CD4-positive, alpha-beta T cell treated with Interleukin-17A for 1 hour (primary cell): ENCODE data around the gene GUCY2F.

ENCODE experiments used
- DNase-seq: peaks from one replicate; pipeline ENCODE4 v3.0.0-alpha.2; 2020

GUCY2F gene

DNA sequence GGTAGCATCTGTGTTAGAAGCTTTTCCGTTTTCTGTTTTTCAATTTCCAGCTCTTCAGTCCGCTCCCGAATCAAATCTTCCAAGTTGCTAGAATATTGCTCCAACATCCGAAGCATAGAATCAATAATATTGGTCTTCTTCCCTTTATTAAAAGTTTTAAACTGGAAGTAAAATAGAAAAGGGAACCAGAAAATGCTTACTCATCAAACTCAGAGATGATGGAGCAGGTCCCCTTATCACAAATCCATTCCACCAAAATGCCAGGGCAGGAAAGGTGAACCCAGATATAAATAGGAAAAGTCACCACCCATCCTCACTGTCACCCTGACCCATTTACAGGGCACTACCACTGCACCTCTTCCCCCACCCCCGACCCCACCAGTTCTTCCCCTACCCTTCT is 89.0 kb downstream of the GUCY2F start:
- no peak for DNase-seq

DNA sequence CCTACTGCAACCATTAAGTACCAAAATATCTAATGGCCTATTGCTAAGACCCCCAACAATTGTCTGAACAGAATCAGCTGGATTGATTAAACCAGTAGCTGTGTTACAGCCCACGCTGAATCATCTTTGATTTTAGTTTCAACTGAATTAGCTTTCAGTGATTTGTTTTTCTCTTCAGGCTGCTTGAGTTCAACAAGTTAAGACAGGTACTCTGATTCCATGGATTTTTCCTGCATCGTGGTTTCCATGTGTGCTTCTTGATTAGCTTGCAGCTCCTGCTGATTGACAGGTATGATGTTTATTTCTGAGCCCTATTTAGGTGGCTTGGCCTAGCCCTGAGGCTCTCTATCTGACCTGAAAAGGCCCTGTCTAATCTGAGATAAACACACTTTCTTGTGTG is 91.3 kb downstream of the GUCY2F start:
- no peak for DNase-seq

DNA sequence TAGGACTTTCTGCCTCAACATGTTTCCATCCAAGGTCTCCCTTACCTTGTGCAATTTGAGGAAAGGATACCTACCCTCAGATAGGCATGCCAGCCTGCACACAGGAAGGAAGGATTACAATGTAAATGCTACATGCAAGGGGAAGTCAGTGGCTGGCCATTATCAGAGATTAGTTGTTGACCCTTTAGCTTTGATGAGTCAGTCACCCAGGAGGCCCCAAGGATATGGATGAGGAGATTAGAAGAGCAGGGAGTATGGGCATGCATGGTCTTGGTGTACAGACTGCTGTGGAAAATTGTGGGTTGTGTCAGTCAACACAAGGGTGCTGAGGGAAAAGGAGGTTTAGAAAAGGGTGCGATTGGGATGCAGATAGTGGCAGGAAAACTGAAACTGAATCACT is 92.0 kb downstream of the GUCY2F start:
- DNase-seq, result no peak

DNA sequence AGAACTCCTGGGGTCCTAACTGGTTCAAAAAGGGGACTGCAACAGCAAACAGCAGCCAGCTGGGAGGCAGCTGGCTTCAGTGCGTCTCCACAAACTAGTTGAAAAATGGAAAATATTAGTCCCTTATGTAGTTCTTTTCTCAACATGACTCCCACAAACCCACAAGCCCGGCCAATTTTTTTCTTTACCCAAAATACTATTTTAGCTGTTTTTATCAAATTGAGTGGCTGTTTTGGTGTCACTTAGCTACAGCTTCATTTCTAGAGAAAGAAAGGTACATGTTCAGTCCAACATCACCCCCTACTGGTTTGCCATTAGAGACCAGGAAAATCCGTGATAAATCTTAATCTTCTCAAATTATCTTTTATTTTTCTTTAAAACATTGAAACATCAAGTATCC is 97.2 kb downstream of the GUCY2F start:
- no peak for DNase-seq

DNA sequence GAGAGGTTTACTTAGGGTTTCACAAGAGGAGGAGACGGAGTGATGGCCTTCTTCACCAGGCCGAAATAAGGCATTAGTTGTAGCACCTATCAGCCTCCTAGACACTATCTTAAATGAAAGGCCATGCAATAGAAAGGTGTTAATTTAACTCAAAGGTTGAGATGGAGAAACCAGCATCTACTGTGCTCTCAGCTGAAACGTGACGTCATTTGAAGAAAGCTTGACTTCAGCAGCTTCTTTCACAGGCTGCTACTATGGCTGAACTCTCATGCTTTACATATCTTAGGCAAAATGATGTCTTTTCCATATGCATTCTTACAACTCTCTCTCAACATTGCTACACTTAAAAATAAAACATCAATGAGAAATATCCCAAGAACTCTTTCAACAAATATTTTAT is 99.6 kb downstream of the GUCY2F start:
- no peak for DNase-seq

DNA sequence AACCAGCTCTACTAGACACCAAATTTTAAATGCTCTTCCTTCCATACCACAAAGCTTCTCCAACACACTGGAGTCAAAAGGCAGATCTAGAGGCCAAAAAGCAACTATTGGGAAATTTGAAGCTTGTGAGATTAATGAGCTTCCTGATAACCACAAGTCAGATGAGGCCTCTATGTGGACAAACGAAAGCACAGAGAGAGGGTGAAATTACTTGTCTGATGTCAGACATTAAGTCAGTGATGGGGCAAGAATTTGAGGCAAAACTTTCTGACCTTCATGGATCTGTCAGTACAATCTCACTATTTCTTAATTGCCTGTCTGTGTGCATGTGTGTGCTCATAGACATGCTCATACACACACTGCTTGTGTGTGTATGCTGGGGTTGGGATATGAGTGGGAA is 103.6 kb downstream of the GUCY2F start:
- no peak for DNase-seq

DNA sequence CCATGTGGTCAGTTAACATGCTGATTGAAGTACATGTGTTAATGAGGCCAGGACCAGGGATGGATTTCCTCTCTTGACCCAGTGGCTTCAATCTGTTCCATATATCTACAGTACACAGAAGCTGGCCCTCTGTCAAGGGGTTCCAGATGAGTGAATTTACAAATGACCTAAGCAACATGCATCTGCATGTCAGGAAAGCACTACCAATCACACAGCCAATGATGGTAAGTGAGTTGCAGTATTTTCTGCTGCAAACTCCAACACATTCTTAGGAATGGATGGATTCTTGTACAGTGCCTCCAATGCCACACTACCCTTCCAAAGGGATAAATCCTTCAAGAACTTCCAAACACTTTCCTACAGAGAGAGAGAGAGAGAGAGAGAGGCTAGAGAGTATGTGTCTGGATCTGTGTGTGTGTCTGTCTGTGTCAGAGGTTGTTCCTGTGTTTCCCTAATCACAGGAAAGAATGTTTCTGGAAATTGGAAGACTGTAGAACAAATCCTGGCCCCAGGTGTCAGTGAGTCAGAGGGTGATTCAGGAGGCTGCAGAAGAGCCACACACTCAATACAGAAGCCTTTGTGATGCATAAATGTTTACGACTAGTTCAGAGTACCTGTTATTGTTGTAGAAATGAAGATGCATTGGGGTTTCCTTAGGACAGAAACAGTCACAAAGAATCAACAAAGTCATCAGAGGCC is 107.5 kb downstream of the GUCY2F start:
- DNase-seq, result no peak

DNA sequence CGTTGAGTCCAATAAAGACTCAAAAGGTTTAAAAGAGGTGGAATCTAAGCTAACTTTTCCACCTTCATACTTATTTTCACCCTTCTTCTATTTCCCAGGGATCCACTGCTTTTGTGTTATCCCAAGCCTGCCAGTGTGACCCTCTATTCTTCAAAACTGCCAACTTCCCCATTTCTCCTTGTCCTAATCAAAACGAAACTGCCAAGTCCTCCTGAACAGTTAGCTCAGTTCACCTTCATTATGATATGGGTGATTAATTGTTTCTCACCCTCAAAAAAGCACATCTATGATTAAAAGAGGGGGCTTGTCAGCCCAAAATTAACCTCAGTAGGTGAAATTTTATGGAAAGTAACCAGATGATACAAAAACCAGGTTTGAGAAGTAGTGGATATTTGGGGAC is 108.4 kb downstream of the GUCY2F start:
- DNase-seq, result no peak

DNA sequence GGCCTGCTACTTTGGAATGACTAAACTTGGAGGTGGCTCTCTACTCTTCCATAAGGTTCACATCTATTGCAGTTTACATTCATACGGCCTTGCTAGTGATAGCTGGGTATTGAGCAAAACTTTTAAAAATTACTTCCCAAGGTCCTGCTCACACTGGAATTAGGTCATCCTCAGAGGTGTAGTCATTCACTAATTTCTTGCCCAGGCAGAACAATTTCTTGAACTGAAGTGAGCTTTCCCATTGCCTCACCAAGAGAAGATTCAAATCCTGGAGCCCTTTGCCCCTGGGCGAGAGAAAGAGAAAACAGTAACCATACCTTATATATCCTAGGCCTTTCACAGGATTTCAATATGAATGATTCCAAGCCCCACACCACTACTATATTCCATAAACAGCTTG is 109.2 kb downstream of the GUCY2F start:
- DNase-seq, result no peak

DNA sequence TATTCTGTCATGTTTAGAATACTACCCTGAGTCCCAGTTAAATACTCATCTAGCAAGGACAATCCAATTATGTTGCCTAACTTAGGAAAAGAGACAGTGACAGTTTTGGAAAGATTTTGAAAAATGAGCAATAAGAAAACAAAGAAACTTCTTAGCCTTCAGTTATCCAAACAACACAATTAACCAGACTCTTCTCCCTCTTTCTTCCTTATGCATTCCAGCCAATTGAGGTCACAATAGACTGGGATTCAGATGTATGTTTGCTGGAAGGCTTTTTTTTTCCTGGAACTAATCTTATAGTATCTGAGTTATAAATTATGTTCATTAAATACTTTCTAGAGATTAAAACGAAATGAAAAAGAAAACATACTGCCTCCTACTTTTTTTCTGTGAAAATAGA is 109.6 kb downstream of the GUCY2F start:
- no peak for DNase-seq

DNA sequence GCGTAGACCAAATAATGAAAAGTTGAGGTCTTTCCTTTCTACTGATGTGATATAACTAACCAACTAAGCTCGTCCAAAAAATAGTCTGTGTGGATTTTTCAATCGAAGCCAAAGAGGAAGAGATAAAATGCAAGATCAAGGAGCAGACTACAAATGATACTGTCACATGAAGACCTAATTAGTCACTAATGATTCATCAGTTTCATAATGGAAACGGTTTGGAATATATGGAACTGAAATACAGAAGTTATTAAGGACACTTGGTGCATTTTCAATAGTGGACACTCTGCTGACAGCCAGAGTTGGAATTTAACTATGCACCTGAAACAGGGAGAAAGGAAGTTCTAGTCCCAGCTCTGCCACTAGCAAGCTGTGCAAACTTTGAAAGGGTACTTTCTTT is 119.8 kb downstream of the GUCY2F start:
- DNase-seq, result no peak

DNA sequence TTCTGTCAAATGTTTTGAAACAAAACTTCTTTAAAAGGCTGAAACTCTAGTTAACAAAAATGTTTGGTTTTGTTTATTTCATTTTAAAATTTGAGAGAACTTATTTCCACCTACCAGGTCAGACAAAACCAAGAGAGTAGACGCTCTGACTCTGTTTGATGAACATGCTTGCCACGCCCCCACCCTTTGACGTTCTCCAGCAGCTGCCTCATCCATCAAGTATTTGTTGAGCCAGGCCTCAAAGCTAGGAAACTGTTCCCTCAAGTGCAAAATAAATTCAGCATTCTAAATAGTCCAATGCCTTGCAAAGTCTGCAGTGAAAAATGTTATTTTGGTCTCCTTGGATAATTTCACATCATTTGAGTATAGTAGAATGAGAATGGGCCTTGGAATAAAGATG is 121.6 kb downstream of the GUCY2F start:
- DNase-seq, result no peak

DNA sequence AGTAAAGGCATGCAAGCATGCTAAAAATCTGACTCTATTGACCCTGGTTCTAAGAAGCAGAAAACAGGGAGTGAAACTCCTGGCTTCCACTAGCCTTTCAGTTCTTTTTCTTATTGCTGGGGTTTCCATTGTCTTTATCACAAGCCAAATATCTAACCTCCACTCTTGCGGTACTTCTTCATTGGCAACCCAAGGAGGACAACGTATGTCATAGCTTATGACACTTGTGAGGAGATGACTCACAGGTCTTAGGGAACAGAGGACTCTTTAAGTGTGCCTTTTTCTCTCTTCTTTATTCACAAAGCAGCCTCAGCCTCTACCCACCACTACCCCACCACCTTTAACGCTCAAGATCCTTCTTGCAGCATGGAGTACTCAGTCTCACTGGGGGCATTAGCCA is 124.2 kb downstream of the GUCY2F start:
- DNase-seq, result no peak

DNA sequence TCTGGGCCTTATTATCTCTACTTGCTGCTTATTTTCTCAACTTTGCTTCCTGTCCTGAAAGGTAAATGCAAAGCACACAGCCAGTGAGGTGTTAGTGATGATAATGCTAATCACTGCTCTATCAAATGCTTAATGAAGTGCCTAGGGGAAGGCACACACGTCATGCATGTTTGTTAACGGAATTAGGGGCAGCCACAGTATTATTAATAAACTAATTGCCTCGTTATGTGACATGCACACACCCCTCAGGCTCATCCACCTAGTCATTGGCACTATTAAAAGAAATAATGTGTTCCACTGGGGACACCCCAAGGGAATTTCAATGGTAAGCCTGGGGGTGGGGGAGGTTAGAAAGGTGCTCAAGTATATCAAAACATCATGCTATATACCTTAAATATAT is 125.2 kb downstream of the GUCY2F start:
- no peak for DNase-seq

DNA sequence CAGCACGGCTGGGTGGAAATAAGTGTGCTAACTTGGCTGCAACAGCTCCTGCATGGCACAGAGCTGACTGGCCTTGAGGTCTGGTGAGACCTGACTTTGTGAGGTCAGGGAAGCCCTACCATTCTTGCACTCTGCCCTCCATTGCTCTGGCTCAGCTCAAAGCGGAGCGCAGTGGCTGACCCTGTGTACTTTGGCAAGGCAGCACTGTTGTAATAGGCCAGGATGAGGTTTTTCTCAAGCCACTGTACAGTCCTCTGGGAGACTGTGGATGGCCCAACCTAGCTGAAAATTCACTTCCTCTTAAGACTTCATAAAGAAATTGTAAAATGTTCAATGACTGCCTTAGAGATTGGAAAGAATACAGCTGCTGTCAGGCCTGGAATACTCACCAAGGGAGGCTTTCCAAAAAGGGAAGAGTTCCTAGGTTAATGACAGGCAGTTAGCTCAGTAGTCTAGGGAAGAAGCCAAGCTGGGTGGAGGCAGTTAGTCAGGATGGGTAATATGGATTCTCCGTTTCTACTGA is 129.8 kb downstream of the GUCY2F start:
- DNase-seq, result no peak

DNA sequence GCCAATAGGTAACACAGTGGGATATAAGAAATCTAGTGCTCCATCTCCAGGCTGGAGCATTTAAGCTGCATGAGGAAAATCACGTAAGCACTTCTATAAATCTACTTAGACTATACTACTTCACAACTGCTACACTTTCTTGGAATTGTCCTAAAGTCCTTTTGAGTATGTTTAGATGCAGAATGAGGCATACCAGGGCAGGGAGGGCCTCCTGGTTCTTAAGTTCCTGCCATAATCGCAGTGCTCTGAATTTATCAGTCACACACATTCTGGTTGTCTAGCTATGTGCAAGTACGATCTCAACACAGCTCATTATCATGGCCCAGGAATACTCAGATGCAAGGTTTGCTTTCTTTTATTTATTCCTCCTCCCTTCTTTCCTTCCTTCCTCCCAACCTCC is 130.3 kb downstream of the GUCY2F start:
- no peak for DNase-seq

DNA sequence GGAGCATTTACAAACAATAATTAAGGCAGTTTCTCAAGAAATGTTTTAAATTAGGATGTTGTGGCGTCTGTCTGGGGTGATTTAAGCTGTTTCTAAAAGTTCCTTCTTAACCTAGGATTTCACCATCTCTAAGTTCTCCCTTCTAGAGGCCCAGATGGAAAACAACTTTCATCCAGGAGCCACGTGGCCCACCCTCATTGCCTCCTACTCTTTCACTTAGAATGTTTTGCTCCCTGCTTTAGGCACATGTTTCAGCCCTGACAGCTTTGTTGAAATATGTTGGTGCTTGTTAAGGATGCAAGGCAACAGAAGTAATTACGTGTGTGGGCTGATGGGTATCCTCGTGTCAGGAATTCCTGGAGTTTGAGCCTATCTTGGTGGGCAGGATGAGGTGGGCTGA is 131.3 kb downstream of the GUCY2F start:
- DNase-seq, result no peak

DNA sequence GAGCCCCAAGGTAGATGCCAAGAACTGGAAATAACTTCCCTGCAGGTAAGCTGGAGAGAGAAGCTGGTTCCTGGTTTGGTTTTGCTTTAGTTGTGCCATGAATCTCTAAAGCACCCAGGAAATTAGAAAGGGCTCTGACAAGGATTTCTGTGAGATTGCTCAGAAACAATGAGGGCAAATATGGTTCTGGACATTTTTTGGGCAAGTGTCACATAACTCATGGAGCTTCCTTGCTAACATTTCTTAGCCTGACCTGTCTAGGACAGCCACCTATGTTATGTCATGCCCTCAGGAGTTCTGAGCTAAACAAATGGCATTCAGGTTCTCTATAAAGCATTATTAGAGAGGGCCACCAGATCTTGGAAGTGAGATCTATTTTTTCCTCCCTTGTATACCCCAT is 131.8 kb downstream of the GUCY2F start:
- no peak for DNase-seq

DNA sequence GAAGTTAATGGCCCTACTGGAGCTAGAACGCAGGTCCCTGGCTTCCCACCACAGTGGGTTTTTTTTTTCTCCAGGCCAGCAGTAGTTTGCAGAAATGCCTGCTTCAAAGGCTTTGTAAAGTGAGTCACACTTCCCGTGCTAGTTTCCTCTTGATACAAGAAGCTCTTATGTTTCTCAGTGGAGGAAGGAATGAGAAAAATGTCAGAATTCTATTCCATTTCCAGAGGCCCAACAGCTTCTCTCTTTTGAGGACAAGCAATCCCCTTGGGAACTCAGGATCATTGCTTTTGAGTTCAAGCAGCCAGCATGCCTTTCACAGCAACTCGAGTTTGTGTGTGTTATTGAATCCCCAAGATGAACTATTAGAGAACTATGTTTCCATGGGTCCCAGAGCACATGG is 134.3 kb downstream of the GUCY2F start:
- no peak for DNase-seq

DNA sequence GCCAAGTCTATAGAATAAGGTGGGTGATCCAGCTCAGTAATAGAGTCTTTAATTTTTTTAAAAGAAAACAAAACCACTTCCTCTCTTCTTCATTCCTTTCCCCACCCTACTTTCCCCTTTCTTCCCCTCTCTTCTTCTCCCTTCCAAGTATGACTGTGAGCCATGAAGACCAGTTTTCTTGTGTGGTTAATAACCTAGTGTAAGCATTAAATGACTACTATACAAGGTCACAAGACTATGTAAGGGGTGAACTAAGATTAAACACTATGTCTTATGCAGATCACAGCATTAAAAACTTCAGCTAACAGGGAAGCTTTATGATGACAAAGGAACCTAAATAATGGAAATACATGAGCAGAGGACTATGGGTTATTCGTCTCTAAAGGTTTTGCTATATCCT is 135.4 kb downstream of the GUCY2F start:
- DNase-seq, result no peak

DNA sequence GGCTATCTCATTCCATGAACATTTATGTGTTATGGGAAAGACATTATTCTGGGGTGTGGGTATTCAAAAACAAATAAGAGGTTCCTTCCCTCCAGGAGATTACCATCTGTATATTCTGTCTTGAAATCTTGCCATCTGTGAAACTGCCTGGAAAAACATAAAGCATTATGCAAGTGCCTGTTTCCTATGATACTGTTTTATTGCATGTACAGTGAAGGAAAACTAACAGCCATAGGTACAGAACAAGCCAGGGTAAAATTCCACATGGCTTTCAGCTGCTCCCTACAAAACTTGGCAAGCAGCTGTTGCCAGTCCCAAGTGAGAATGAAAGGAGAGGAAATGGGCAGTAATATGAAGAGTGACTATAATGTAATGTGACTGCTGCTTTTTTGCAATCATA is 136.0 kb downstream of the GUCY2F start:
- DNase-seq, result no peak

DNA sequence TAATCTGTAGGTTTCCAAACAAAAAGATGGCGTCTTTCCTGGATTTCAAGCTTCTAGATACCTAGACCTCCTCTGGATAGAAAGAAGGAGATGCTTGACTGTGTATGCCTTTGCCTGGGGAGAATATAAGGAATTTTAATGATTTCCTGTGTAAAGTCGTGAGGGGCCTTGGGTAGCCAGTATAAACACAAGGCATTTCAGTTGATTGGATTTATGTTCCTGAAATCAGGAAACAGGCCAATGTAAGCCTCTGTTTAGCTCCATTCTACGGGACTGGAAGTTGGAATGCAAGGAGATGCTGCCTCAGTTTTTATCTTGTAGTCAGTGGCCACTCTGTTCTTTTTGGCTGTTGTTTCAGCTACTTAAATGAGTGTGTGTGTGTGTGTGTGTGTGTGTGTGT is 137.2 kb downstream of the GUCY2F start:
- no peak for DNase-seq

DNA sequence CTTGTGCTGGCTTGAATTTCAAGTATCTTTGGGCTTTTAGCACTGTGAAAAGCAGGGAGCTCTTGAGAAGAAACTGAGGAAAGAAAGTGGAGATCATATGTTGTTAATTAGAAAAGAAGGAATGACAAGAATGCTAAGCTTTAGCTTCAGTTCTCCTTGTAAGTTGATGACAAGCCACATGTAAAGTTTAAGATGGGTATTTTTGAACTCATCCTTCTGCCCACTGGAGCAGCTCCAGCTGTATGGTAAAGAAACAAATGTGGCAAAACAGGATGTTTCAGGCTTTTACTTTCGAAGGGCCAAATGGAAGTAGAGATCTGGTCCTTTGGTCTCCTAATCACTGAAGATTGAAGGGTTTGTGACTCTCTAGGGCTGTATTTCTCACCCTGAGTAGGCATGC is 137.8 kb downstream of the GUCY2F start:
- DNase-seq, result no peak

DNA sequence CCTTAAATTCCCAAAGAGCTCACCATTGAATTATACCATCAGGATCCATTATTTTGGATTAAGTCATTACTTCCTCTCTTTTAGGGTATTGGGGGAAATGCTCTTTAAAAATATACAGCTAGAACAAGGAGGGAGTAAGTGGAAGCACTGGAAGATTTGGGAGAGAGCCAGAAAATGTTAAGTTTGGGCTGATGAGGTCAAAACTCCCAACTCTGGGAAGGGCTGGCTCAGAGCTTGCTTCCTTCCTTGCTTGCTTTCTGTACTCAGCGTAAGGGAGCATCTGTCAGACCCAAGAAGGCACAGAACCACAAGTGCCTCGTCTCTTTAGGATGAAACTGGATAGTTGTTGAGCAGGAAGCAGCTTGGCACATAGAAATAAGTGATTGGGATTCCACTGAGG is 138.2 kb downstream of the GUCY2F start:
- DNase-seq, result no peak

DNA sequence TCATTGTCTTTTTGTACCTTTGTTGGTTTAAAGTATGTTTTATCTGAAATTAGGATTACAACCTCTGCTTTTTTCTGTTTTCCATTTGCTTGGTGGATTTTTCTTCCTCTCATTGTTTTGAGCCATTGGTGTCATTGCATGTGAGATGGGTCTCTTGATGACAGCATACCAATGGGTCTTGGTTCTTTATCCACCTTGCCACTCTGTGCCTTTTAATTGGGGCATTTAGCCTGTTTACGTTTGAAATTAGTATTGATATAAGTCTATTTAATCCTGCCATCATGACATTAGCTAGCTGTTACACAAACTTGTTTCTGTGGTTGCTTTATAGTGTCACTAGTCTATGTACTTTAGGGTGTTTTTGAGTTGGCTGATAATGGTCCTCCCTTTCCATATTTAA is 145.7 kb downstream of the GUCY2F start:
- DNase-seq, result no peak

DNA sequence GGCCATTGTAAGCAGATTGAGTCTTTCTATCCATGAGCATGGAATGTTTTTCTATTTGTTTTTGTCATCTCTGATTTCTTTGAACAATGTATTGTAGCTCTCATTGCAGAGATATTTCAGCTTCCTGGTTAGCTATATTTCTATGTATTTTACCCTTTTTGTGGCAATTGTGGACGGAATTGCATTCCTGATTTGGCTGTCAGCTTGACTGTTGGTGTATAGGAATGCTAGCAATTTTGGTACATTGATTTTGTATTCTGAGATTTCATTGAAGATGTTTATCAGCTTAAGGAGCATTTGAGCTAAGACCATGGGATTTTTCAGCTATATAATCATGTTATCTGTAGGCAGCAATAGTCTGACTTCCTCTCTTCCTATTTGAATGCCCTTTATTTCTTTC is 154.6 kb downstream of the GUCY2F start:
- DNase-seq, result no peak
